ENCODE data around the gene LRMDA.

DNA sequence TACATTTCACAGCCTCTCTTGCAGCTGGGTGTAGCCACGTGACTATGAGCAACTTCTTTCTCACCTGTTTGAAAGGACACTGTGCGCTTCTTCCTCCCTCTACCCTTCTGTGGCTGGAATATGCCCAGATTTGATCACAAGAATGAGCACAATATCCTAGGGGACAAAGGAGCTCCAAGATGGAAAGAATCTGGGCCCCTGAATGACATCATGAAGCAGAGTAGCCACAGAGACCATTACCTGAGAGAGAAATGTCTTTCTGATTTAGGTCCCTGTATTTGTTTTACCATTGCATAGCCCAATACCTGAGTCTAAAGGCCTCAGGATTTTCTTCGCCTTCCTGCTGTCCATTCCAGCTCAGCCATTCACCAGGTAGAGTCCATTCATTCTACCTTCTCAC is 45.3 kb upstream of the LRMDA start:
- TF ChIP-seq, protein P1, sequence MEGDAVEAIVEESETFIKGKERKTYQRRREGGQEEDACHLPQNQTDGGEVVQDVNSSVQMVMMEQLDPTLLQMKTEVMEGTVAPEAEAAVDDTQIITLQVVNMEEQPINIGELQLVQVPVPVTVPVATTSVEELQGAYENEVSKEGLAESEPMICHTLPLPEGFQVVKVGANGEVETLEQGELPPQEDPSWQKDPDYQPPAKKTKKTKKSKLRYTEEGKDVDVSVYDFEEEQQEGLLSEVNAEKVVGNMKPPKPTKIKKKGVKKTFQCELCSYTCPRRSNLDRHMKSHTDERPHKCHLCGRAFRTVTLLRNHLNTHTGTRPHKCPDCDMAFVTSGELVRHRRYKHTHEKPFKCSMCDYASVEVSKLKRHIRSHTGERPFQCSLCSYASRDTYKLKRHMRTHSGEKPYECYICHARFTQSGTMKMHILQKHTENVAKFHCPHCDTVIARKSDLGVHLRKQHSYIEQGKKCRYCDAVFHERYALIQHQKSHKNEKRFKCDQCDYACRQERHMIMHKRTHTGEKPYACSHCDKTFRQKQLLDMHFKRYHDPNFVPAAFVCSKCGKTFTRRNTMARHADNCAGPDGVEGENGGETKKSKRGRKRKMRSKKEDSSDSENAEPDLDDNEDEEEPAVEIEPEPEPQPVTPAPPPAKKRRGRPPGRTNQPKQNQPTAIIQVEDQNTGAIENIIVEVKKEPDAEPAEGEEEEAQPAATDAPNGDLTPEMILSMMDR (IDR thresholded peaks at IDR 0.05) = no peak
- TF ChIP-seq POLR2A (IDR thresholded peaks at IDR 0.05) = no peak
